ENCODE results near the gene CCNL1.

Gene CCNL1

DNA sequence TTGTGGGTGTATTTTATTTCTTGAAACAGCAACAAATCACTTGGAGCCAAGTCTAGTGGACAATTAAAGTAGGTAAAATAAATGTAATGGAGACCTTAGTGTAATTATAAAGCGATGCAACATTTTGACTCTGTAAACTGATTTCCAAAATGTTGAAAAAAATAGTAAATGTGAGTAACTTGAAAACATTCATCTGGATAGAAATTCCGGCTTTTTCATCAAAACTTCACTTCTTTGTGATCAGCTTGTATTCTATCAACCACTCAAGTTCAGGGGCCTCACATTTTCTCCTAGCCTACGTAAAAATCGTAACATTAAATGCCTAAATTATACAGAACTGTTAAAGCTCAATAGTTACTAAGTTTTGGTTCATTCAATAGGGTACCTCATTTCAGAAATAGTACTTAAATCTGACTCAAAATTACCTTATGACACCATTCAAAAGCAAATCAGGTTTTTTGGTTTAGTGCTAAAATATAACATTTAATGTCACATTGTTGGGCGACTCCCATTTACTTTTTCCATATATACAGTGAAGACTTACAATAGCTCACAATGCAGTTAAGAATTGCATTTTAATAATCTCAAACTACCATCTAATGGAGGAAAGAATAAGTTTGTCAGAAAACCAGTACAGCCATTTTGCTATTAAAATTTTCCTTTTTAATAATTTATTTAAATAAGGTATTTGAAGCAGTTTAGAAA, 12.7 kb downstream of the CCNL1 start:
- DNase-seq (ENCODE audit: low read depth, low spot score): no peak

DNA sequence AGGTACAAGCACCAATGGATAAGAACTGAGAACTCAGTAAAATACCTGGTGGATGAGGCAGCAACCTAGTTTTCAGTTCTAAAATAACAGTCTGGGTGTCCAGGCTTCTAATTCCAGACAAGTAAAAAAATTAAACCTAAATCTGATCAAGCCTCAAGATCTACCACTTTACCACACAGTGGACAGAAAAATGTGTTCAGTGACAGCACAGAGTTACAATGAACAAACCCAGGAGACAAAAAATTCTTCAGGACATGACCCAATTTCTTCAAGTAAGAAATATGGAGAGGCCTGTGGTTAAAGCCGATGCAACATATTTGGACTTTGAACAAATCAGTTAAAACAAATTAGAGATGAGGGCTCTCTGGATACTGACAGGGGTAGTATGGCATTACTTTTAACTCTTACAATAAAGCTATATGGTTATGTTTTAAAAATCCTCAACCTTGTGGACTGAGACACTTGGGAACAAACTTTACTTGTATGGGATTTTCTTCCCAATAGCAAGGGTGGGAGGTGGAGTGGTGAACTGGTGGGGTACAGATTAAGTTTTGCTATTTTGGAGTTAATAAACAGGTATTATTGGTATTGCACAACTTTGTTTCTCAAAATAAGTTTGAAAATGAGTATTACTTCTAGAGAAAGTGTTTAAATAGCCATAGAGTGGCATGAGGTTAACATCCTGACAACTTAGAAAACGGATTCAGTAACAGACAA, 14.2 kb downstream of the CCNL1 start:
- no peak for DNase-seq (ENCODE audit: low read depth, low spot score)

DNA sequence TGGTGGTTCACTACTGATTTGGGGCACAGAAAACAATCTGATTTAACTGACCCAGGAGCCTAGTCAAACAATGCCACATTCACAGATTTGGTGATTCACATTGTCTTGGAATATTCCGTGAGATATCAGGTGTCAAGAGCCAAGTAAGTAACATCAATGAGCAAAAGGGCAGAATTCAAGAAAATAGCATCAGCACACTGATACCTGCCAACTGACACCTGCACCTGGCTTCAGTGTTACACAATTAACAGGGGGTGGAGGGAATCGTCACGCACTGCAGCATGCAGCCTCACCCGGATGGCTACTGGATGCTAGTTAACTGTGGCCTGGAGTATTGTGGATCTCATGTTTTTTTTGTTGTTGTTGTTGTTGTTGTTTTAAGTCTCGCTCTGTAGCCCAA, 17.6 kb downstream of the CCNL1 start:
- no peak for DNase-seq (ENCODE audit: low read depth, low spot score)

DNA sequence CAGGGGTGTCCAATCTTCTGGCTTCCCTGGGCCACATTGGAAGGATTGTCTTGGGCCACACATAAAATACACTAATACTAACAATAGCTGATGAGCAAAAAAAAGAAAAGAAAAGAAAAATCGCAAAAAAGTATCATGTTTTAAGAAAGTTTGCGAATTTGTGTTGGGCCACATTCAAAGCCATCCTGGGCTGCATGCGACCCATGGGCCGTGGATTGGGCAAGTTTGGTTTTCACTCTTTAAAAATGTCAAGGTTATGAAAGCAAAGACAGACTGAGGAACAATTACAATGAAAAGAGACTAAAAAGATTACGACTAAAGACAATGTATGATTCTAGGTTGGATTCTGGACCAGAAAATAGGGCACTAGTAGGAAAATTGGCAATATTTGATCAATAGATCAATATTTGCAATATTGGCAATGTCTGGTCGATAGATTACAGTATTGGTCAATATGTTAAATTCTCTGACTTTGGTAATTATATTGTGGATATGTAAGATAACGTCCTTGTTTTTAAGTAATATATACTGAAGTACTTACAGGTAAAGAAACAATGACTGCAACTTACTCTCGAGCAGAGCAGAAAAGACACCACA, 19.9 kb downstream of the CCNL1 start:
- DNase-seq (ENCODE audit: low read depth, low spot score): no peak

DNA sequence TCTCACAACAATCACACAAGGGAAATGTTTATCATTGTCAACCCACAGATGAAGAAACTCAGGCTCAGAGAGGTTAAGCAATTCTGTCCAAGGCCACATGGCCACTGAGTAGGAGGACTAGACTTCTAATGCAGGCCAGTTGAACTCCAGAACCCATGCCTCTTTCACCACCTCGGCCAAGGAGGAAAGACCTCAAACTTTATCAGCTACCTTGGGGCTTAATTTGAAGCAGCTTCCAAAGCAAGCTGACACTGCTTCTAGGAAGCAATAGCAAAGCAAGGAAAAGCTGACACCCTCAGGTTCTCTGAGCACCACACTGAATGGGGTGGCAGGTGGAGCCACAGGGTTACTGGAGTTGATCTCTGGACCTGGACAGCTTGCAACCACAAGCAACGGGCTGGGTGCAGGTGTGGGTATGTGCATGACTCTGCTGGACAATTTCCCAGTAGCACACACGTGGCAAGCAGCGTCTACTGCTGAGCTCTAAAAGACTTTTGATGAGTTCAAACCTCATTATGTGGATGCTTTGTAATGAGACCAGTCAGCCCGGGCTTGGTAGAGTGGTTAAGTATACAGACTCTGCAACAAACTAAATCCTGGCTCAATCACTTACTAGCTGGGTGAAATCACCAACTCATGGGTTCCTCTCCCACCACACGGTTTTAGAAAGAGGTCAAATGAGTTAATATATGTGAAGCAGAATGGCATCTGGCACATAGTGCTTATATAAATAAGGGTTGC, 23.1 kb downstream of the CCNL1 start:
- DNase-seq (ENCODE audit: low read depth, low spot score): no peak

DNA sequence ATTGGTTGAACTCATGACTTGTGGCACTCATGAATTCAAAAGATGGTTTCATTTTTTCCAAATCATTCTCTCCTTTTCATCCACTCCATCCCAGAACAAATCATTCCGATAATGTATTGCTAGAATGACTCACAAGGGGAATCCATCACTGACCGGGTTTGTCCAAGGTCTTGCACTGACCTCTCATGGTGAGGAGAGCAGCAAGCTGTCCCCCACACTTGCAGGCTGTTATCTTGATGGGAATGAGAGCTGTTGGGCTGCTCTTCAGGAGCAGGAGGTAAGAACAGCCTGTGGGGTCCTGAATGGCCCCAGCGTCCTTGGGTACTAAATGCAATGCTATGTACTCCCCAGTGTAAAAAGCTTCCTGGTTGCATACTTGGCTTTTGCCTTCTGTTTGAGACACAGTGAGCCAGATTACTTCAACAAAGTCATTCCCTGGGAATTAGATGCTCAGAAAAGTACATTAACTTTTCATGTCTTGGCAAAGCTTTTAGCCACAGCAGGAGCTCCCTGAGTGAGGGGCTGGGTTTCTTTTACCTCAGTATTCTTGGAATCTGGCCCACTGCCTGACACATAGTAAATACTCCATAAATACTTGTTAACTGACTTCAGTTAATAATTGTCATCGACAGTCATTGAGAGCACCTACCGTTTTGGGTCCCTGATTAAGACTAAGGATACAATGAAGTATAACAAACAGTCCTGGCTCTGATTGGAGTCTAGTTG, 24.1 kb downstream of the CCNL1 start:
- no peak for DNase-seq (ENCODE audit: low read depth, low spot score)

DNA sequence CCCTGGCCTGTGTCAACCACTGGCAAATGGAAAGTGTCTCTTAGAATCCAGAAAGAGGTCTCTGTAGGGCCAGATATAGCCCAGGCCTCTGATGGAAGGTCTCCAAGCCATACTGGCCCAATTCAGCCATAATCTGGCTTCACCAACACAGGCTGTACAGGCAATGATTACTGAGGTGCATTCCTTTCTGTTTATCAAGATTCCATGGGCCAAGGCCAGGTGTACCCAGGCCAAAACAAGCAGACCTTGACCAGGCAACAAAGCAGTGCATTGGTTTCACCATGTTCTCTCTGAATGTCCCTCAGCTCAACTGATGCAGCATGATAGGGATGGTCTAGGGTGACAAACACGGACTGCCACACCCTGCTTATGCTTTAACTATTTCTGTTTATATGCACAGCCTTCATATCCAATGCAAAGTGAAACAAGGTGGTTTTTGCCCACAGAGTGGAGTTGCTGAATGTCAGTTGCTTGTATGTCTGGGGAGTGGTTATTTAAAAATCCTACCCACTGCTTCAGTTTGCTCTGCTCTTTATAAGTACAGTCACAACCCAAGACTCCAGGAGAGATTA, 25.2 kb downstream of the CCNL1 start:
- no peak for DNase-seq (ENCODE audit: low read depth, low spot score)

DNA sequence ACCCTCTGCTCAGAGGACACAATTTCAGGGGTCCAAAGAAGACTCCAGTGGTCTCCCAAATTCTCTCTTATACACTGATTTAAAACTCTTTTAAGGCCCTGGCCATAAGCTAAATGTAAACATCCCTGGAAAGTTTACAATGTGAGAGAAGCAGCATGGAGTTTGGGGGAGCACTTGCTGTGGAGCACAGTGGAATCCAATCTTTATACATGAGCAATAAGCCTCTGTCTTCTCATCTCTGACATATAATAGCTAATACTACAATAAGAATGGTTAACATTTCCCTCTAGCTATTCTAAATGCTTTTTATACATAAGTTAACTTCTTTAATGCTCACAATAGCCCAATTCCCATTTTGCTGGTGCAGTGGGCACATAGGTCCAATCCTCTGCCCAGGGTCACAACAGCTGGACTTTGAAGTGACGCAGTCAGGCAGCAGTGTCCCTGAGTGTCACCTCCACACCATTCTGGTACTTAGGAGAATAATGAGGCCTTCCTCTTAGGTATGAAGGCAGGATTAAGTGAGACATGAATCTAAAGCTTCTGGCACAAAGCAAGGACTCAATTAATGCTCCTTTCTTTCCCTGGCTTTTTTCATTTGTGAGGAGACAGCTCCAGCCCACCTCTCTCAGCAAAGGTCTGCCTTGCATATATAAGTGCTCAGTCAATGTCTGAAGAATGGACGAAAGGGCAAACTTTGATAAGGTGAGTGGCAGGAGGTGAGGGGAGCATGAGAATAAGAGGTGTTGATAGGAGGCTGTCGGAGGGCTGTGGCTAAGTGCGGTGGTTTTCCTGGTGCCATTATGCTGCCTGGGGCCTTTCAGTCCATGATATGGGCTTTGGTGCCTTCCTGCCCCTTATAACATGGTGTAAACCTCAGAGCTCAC, 26.3 kb downstream of the CCNL1 start:
- DNase-seq (ENCODE audit: low read depth, low spot score): no peak

DNA sequence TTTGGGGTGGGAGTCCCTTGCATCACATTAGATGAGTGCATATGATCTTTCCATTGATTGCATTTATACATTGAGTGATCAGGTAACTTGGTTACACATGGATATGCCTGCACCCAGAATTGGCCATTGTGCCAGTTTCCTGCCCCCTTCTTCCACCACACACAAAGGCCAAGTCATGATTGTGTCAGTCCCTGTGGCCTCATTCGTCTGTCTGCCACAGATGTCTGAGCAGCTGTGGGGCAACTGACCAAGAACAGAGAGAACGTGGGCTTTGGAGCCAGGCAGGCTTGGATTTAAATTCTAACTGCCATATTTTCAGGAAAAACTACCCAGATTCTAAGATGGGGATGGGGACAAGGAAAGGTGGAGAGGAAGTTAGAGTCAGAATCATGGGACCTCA, 27.0 kb downstream of the CCNL1 start:
- DNase-seq (ENCODE audit: low read depth, low spot score): no peak

DNA sequence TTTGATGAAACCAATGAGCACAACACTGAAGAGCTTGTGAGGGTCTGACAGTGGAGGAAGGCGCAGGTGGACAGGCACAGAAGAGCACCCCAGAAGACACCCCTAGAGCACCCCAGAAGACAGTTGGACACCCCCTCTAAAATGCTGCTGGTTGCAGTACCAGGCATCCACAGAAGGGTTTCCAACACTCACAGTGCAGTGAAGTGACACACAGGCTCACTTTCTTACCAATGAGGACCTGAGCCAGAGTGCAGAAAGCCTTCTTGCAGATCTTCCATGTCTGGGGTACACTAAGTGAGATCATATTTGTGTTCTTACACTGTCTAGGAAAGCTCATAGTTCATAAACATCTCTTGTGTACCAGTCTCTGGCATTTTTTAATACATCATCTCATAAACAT, 27.6 kb downstream of the CCNL1 start:
- no peak for DNase-seq (ENCODE audit: low read depth, low spot score)

DNA sequence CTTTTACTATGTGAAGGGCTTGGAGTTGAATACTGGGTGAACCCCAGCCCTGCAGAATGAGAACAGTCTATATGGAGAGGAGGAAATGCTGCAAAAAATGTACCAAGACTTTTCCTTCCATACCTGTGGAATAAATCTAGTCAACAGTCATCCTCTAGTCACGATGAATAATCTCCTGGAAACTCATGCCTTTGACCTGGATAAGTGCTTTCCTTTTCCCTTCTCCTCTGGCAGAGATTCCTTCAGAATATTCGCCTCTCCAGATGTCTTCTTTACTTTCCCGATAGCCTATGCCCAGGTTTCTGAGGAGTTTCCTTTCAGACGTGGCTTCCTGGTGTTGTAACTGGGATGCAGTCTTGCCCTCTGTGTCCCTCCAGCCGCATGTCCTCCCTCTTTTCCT, 28.1 kb downstream of the CCNL1 start:
- no peak for DNase-seq (ENCODE audit: low read depth, low spot score)

DNA sequence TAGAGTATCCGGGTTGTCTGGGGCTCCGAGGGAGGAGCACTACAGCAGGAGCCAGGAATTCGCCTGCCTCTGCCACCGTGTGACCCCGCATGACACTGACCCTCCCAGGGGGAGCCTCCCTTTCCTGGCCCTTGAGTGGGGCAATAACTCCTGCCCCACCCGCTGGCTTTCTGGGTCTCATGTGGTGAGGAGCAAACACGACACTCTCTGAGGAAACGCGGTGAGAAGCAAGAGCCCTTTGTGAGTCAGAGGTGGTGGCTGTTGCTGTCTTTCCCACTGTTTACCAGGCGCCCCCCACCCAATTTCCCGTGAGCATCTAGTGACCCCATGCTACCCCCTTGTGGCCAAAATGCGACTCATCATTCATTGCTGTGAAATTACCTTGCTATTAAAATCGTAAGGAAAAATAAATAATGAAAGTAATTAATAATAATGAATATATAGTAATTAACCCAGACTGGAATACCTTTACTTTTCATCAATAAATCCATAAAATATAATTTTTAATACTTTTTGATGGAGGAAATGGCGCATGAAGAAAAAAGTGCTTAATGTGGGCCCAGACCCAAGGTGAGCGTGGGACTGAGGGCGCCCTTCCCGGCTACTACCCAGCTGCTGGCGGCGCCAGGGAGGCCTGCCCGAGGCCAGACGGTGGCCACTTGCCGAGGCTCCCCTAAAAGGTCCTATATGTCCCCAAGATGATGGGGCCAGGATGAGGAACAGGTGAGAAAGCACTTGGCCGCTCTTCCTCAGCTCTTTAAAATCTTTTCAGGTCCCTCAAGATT, 29.3 kb downstream of the CCNL1 start:
- peak; percentile 69 for DNase-seq (ENCODE audit: low read depth, low spot score)

DNA sequence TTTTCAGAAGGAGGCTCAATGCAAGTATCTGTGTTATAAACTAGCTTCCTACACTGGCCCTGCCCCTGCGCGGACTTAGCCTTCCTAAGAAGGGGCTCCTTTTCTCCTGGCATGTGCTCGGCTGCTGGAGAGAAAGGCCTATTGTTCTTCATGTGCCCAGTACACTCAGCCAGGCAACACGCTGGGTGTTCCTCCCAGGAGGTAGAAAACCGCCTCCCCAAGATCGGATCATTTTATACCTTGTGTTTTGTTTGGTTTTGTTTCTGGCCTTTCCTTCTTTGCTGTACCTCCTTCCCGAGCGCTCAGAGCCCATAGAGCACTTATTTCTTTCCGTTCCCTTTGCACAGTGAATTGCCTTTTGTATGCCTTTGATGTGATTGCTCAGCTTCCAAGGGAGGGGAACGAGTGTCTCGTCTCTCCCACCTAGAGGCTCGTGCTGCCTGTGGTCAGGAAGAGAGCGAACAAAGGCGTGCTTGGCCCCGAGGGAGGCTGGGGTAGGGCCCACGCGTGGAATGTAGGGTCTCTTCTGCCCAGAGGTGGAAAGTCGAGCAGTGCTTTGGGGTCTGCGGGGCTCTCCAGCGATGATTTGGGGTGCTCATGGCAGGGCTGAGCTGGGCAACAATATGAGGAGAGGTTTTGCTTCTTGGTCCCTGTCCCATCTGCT, 30.0 kb downstream of the CCNL1 start:
- DNase-seq (ENCODE audit: low read depth, low spot score): peak; percentile 52

DNA sequence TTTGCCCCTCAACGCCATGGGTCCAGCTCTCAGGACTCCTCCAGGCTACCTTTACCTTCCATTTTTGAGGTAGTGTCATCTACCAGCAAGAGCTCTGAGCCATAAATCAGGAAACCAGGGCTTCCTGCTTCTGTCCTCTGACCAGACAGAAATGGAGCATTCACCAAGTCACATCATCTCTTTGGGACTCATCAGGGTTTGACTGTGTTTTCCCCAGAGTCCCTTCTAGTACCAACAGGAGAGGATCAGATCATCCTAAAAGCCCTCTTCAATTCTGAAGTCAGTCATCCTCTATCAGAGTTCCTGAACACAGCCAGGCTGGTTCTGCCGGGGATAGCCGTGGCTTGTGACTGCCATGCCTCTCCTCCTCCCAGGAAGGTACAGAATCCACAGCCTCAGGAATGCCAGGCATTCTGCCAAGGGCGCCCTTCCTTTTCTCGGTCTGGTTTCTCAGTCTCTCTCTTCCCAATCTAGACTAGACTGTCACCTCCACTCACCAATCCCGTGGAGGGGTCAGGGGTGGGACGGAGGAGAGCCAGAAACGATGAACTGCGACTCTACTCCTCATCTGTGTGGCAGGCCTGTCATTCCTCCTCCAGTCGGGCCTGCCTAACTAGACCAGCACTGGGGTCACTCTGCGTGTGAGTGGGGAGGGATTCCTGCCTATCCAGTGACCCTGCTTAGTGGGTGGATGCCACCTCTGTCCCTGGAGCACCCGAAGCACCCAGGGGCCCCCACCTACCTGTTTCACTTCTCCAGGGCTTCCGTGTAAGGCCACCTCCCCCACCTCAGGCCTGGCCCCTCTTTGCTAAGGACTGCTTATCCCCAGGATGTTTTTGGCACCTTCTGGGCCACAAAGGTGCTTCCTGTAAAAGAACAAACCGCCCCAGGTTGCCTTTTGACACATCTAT, 30.9 kb downstream of the CCNL1 start:
- no peak for DNase-seq (ENCODE audit: low read depth, low spot score)

DNA sequence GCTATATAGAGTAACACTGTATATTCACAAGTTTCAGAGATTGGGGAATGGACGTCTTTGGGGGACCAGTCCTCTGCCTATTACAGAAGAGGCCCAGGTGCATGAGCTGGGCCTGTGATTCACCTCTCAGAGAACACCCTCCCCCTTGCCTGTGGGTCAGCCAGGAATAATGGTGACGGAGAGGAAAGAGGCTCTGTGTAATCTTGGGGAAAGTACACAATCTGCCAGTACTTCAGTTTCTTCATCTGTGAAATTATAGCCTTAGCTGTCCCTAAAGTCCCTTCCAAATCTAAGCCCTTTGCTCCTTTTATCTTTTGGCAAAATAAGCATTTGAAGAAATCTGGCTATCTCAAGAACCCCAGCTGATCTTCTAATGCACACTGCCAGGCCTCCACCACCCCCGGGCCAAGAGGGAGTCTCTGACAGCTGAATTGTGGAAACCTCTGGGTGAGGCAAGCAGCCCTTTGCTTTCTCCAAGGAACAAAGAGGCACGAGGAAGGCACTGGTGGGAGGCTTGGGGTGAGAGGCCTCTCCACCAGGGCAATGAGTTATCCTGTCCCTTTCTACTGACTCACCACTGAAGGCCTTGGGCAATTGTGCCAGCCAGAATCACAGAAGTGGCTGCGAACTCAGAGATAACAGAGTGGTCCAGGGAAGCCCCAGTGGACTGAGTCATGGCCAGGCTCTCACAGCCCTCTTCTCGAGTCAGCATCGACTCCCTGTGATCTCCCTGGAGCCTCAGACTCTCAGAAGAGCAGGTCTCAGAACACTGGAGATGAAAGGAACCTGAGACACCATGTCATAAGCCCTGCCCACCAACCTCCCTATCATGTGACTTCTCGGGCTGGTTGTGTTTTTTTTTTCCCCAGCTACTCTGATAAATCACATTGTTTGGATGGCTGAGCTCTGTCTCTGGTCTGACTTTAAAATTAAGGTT, 31.8 kb downstream of the CCNL1 start:
- peak; percentile 39 for DNase-seq (ENCODE audit: low read depth, low spot score)

DNA sequence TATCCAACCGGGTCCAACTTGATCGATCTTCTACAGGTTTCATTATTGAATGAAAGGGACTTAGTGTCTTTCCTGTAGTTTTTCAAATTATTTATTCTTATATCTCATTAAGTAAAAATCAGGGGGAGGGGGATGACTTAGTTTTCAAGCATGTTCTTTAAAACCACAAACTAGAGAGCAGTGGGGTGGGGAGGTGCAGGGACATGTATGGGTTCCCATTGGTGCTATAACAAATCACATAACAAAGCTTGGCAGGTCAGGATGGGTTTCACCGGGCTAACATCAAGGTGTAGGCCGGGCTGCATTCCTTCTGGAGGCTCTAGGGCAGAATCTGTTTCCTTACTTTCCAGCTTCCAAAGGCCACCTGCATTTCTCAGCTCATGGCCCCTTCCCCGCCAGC, 32.7 kb downstream of the CCNL1 start:
- no peak for DNase-seq (ENCODE audit: low read depth, low spot score)

DNA sequence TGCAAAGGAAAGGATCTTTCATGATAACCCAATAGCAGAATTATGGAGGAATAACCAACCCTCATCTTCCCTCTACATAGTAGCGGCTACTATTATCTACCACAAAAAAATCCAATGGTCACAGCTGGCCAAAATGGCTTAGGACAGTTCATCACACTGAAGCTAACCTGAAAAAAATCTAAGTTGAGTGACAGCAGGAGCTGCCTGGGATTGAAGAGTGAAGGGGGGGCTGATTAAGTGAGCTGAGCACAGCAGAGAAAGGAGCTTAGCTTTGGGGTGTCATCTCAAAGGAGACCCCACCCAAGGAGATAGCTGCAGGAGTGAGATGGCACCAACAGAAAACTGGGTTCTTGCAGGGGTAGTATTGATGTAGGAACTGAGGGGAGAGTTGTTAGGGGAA, 33.6 kb downstream of the CCNL1 start:
- no peak for DNase-seq (ENCODE audit: low read depth, low spot score)
